Stimulated activated naive CD8-positive, alpha-beta T cell treated with anti-CD3 and anti-CD28 coated beads, Interleukin-15, Interleukin-2, amounts not matched to agents 100 ng/mL and 50 ng/mL, for 24 hours (primary cell): ENCODE data around the gene UBE2D3.

Experiments
- H3K27ac Mint-ChIP-seq: one replicate; pipeline ENCODE4 v1.8.0; 2021; ENCODE audit warnings: mild to moderate bottlenecking, mixed read lengths
- H3K27me3 Mint-ChIP-seq: one replicate; pipeline ENCODE4 v1.8.0; 2021; ENCODE audit warnings: mixed read lengths
- H3K36me3 Mint-ChIP-seq: one replicate; pipeline ENCODE4 v1.8.0; 2021; ENCODE audit warnings: low read depth, mixed read lengths
- H3K4me1 Mint-ChIP-seq: one replicate; pipeline ENCODE4 v1.8.0; 2021; ENCODE audit warnings: low read depth, mixed read lengths
- H3K4me3 Mint-ChIP-seq: one replicate; pipeline ENCODE4 v1.8.0; 2021; ENCODE audit warnings: mild to moderate bottlenecking, mixed read lengths
- H3K9me3 Mint-ChIP-seq: one replicate; pipeline ENCODE4 v1.8.0; 2021; ENCODE audit warnings: mixed read lengths

UBE2D3 gene

DNA sequence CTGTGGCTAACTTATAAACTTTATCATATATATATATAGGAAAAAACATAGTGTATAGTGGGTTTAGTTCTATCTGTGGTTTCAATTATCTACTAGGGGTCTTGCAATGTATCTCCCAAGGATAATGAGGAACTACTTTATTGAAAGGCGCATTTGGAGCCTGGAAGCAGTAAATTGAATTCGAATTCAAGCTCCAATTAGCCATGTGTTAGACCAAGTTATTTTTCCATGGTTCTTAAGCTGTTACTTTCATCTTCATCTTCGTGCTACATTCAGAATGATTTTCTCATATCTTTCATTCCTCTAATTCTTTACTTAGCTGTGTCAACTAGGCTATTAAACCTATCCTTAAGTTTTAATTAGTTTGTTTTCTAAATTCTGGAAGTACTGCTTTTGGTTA lies 39.4 kb downstream of the UBE2D3 start:
- H3K27ac Mint-ChIP-seq, result no peak overlapping the region
- peaks cover 18% of the 10 kb centered on the region for H3K36me3 Mint-ChIP-seq
- peaks cover 31% of the 10 kb centered on the region for H3K4me1 Mint-ChIP-seq
- H3K9me3 Mint-ChIP-seq, result peaks cover 8% of the 10 kb centered on the region
- H3K4me3 Mint-ChIP-seq, result no peak overlapping the region
- H3K27me3 Mint-ChIP-seq, result no peaks in the 10 kb centered on the region

DNA sequence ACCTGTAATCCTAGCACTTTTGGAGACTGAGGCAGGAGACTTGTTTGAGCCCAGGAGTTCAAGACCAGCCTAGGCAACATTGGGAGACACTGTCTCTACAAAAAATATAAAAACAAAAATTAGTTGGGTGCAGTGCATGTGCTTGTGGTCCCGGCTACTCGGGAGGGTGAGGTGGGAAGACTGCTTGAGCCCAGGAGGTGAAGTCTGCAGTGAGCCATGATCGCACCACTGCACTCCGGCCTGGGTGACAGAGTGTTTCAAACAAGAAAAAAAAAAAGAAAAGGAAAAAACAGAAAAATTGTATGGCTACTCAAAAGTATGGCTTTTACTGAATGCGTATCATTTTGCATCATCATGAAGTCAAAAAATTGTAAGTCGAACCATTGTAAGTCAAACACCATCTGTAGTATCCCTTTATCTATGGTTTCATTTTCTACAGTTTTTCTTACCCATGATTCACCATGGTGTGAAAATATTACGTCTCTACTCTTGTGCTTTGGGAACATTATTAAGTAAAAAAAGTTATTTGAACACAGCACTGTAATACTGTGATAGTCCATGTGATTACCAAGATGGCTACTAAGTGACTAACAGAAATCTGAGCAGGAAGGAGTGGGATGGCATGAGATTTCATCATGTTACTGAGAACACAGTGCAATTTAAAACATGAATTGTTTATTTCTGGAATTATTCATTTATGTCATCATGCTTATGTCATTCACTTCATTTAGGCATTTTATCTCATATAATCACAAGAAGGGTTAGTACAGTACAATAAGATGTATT lies 40.1 kb downstream of the UBE2D3 start:
- Mint-ChIP-seq H3K27ac (peak overlapping the region; percentile 11), H3K36me3 (peaks cover 12% of the 10 kb centered on the region), H3K4me3 (no peak overlapping the region), H3K27me3 (no peaks in the 10 kb centered on the region), H3K9me3 (peaks cover 2% of the 10 kb centered on the region), H3K4me1 (peaks cover 28% of the 10 kb centered on the region)

DNA sequence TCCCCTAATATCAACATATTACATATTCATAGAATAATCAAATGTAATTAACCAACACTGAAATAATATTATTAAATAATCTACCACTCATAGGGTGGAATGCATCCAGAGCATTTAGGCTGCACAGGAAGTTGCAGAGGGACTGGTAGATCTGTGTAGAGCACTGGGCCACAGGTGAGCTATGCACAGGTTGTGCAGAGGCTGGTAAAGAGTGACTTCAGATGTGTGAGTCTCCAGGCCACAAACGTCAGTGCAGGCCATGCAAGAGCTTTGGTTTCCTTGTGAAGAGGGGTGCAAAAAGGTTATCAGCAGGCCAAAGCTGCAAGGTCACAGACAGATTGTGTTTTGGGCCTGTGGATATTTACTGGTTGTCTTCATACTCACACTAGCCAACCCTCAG lies 41.1 kb downstream of the UBE2D3 start:
- Mint-ChIP-seq H3K4me3 (no peak overlapping the region), H3K9me3 (no peaks in the 10 kb centered on the region), H3K27me3 (no peaks in the 10 kb centered on the region), H3K27ac (no peak overlapping the region), H3K4me1 (peaks cover 24% of the 10 kb centered on the region), H3K36me3 (peaks cover 2% of the 10 kb centered on the region)

DNA sequence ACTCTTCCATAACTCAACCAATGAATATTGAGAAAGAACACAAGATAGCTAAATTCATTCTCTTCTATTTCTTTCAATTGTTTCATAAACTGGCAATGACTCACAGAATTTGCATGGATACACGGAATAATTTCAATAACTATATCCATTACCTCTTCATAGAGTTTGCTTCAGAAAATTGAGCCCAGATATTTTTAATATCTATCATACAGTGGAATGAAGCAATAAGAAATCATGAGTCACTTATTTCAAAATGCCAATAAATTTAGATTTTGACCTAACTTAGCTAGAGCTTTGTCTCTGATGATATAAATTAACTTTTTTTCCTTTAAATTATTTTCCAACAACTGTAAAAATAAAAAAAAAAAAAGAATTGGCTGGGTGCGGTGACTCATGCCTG lies 44.3 kb downstream of the UBE2D3 start:
- H3K4me3 Mint-ChIP-seq, result no peak overlapping the region
- H3K9me3 Mint-ChIP-seq, result no peaks in the 10 kb centered on the region
- H3K27me3 Mint-ChIP-seq, result no peaks in the 10 kb centered on the region
- H3K4me1 Mint-ChIP-seq, result peaks cover 5% of the 10 kb centered on the region
- no peak overlapping the region for H3K27ac Mint-ChIP-seq
- no peaks in the 10 kb centered on the region for H3K36me3 Mint-ChIP-seq

DNA sequence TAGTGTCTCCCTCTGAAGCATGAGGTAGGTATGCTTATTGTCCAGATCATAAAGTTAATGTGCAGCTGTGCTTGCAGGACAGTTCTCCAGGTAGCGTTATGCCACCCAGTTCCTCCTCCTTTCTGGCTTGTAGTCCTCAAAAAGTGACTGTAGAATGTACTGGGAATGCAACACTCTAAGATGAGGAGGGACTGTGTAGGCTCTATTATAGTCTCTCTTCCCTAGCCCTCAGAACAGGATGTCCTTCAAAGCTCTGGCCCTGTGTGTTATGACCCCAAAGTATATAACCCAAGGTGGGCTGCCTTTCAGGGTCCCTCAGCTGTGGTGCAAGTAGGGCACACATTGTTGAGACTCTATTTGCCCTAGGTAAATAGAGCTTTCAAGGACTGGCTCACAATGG lies 45.8 kb downstream of the UBE2D3 start:
- Mint-ChIP-seq H3K4me3 (no peak overlapping the region), H3K9me3 (no peaks in the 10 kb centered on the region), H3K4me1 (no peaks in the 10 kb centered on the region), H3K27ac (no peak overlapping the region), H3K27me3 (no peaks in the 10 kb centered on the region), H3K36me3 (no peaks in the 10 kb centered on the region)

DNA sequence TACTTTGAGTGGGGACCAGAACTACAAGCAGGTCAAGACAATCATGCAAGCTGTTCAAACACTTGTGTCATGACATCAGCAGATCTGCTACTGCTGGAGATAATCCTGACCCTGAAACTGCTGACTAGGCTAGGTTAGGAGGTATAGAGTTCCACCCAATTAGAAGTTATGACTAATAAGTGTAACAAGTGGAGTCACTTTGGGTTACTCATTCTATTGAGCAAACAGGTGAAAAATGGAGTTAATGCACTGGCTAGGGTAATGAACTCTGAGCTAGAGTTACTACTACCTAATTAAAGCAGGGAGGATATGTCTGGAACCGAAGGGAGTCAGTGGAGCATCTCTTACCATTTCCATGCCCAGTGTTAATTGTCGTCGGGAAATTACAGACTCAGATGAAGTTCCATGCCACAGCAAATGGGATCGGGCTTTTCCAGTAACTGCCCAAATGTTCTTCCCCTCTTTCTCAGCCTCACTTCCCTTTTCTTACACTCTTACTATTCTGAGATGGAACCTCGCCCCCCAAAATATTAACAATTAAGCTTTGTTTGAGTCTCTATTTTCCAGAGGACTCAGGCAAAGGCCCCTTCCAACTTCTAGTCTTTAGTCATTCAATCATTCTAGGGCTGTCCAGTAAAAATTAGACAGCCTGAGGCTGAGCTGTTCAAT lies 46.7 kb downstream of the UBE2D3 start:
- no peaks in the 10 kb centered on the region for H3K27me3 Mint-ChIP-seq
- H3K4me1 Mint-ChIP-seq, result no peaks in the 10 kb centered on the region
- H3K4me3 Mint-ChIP-seq, result no peak overlapping the region
- no peak overlapping the region for H3K27ac Mint-ChIP-seq
- H3K9me3 Mint-ChIP-seq, result no peaks in the 10 kb centered on the region
- H3K36me3 Mint-ChIP-seq, result no peaks in the 10 kb centered on the region

DNA sequence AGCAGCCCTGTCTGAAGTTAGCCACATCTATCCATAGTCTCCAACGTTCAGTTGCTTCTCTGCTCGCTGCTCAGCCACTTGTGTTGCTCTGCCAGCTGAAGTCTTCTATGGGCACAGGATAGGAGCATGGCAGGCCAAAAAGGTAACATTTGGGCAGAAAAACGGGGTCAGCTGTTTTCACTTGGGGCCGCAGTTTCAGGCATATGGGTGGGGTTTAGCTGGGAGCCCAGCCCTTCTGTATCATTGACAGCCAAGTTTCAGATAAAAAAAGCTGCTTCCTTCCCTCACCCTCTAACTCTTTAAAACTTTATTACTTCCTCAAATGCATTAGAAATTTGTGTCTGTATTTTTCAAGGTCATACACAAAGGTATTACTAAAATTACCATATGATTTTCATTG lies 48.1 kb downstream of the UBE2D3 start:
- Mint-ChIP-seq H3K4me1 (no peaks in the 10 kb centered on the region), H3K27me3 (no peaks in the 10 kb centered on the region), H3K9me3 (no peaks in the 10 kb centered on the region), H3K4me3 (no peak overlapping the region), H3K36me3 (no peaks in the 10 kb centered on the region), H3K27ac (no peak overlapping the region)

DNA sequence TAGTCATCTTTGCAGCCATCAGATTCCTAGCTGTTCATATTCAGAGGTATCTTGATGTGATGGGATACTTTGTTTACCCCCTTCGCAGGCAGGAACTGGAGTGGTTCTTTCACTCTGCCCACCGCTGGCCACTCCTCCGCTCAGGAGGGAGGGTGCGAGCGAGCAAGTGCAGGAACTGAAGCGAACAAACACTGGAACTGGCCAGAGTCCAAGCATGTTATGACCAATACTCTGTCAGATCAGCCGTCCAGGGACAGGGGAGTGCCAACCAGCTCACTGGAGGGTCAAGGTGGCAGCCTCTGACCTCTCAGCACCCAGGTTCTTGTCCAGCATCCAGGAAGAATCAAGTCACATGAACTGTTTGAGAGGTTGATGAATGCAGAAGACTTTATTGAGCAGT lies 48.6 kb downstream of the UBE2D3 start:
- H3K4me1 Mint-ChIP-seq, result no peaks in the 10 kb centered on the region
- no peak overlapping the region for H3K4me3 Mint-ChIP-seq
- no peaks in the 10 kb centered on the region for H3K9me3 Mint-ChIP-seq
- H3K36me3 Mint-ChIP-seq, result no peaks in the 10 kb centered on the region
- H3K27me3 Mint-ChIP-seq, result no peaks in the 10 kb centered on the region
- no peak overlapping the region for H3K27ac Mint-ChIP-seq

DNA sequence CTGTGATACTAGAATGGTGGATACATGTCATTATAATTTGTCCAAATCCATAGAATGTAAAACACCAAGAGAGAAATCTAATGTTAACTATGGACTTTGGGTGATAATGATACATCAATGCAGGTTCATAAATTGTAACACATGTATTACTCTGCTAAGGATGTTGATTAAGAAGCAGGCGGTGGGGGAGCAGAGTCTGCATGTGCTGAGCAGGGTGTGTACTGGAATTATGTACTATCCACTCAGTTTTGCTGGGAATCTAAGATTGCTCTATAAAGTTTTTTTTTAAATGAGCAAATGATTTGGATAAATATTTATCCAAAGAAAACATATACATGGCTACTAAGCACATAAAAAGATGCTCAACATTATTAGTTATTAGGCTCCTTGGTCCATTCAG lies 51.5 kb downstream of the UBE2D3 start:
- H3K36me3 Mint-ChIP-seq, result no peaks in the 10 kb centered on the region
- H3K4me3 Mint-ChIP-seq, result no peak overlapping the region
- H3K27me3 Mint-ChIP-seq, result no peaks in the 10 kb centered on the region
- no peak overlapping the region for H3K27ac Mint-ChIP-seq
- H3K4me1 Mint-ChIP-seq, result no peaks in the 10 kb centered on the region
- no peaks in the 10 kb centered on the region for H3K9me3 Mint-ChIP-seq

DNA sequence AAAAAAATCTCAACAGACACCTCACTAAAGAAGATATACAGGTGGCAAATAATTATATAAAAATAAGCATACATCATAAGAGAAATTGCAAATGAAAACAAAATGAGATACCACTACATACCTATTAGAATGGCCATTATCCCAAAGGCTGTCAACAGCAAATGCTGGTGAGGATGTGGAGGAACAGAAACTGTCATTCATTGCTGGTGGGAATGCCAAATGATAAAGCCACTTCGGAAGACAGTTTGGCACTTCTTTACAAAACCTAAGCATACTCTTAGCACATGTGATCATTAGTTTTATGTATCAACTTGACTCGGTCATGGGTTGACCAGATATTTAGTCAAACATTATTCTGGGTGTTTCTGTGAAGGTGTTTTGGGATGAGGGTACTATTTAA lies 53.1 kb downstream of the UBE2D3 start:
- no peak overlapping the region for H3K4me3 Mint-ChIP-seq
- no peaks in the 10 kb centered on the region for H3K4me1 Mint-ChIP-seq
- no peaks in the 10 kb centered on the region for H3K36me3 Mint-ChIP-seq
- H3K27ac Mint-ChIP-seq, result no peak overlapping the region
- H3K27me3 Mint-ChIP-seq, result no peaks in the 10 kb centered on the region
- H3K9me3 Mint-ChIP-seq, result no peaks in the 10 kb centered on the region

DNA sequence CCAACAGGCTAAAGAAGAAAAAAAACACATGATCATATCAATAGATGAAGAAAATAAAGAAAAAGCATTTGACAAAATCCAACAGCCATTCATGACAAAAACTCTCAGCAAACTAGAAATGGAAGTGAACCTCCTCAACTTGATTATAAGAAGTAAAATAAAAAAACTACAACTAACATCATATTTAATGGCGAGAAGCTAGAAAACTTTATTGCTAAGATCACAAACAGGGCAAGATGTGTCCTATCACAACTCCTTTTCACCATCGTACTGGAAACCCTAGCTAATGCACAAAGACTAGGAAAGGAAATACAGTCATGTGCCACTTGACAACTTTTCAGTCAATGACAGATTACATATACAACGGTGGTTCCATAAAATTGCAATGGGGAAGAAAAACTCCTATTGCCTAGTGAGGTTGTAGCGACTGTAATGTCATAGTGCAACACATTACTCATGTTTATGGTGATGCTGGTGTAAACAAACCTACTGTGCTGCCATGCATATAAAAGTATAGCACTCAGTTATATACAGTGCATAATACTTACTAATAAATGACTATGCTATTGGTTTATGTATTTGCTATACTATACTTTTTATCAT lies 54.5 kb downstream of the UBE2D3 start:
- H3K9me3 Mint-ChIP-seq, result no peaks in the 10 kb centered on the region
- H3K36me3 Mint-ChIP-seq, result no peaks in the 10 kb centered on the region

DNA sequence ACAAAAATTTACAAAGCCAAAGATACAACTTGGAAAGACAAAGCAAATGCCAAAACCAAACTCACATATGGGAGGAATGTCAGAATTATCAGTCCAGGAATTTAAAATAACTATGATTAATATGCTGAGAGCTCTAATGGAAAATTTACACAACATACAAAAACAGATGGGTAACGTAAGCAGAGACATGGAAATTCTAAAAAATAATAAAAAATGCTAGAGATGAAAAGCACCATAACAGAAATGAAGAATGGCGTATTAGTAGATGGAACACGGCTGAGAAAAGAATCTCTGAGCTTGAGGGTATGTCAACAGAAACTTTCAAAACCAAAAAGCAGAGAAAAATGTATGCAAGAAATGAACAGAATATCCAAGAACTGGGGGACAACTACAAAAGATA lies 62.5 kb downstream of the UBE2D3 start:
- H3K4me1 Mint-ChIP-seq, result peaks cover 13% of the 10 kb centered on the region
- no peak overlapping the region for H3K4me3 Mint-ChIP-seq
- no peaks in the 10 kb centered on the region for H3K36me3 Mint-ChIP-seq
- no peak overlapping the region for H3K27ac Mint-ChIP-seq
- no peaks in the 10 kb centered on the region for H3K9me3 Mint-ChIP-seq
- no peaks in the 10 kb centered on the region for H3K27me3 Mint-ChIP-seq

More for the DNA sequence above, 54.5 kb downstream of the UBE2D3 start:
- Mint-ChIP-seq H3K27me3 (no peaks in the 10 kb centered on the region), H3K4me1 (no peaks in the 10 kb centered on the region), H3K27ac (no peak overlapping the region), H3K4me3 (no peak overlapping the region)

DNA sequence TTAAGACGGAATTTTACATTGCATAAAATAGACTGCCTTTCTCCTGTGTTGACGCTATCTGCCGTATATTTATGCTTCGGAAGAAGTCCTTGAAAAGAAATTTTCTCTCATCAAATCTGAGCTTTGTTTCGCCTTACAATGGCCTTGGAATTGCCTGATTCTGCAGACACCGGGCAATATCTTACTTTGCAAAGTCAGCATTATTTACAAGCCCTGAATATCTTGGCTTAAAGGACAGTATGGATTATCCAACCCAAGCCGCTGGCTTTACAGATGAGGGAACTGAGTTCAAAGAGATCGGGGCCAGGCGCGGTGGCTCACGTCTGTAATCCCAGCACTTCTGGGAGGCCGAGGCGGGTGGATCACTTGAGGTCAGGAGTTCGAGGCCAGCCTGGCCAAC lies 65.4 kb downstream of the UBE2D3 start:
- Mint-ChIP-seq H3K4me1 (peaks cover 40% of the 10 kb centered on the region), H3K27me3 (no peaks in the 10 kb centered on the region), H3K27ac (no peak overlapping the region), H3K4me3 (peak overlapping the region; percentile 94), H3K36me3 (peaks cover 13% of the 10 kb centered on the region), H3K9me3 (no peaks in the 10 kb centered on the region)

DNA sequence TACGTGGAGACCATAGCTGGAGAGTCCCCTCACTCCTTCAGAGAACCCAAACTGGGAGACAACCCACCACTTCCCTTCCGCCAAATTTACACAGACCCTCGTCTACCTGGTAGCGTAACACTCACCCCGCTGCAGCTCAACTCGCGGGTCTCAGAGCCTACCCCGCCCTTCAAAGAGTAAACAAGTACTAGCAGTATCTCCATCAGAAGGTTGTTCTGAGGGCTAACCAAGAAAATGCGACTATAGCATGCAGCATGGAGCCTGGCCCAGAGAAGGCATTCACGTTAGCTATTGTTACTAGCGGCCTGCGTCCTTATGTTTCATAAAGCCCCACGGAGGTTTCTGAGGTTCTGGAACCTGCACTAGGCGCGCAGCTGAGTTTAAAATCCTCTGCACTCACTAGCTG lies 66.1 kb downstream of the UBE2D3 start:
- no peaks in the 10 kb centered on the region for H3K27me3 Mint-ChIP-seq
- H3K4me3 Mint-ChIP-seq, result peak overlapping the region; percentile 94
- peaks cover 13% of the 10 kb centered on the region for H3K36me3 Mint-ChIP-seq
- H3K27ac Mint-ChIP-seq, result peak overlapping the region; percentile 69
- H3K4me1 Mint-ChIP-seq, result peaks cover 40% of the 10 kb centered on the region
- H3K9me3 Mint-ChIP-seq, result no peaks in the 10 kb centered on the region

DNA sequence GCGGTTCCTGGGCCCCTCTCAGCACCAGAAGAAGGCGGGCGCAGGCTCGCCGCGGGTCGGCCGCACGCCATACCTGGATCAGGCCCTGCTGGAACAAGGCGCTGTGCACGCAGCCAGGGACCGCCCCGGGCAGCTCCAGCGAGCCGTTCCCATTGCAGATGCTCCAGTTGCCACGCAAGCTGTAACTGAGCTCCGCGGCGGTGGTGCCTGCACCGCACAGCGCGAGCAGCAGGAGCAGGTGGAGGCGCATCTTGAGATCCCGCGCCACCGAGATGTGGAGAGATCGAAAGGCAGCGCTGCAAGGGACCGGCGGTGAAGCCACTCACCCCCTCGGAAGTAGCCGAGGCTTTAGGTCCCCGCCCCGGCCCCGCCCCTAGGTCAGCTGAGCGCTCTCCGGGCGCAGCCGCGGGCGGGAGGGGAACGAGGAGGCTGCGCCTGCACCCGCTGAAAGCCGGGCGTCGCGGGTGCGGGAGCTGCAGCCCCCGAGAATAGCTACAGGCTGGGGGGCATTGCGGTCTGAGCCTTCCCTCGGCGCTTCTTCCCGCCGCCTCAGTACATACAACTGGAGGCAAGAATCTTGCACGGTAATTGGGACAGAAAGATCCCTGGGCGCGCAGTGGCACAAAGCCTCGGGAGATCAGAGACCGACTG lies 66.6 kb downstream of the UBE2D3 start, which contains the start of gene MANBA:
Gene MANBA, minus strand, starts transcription at position 324 of the 651 bp plus-strand sequence. Its CDS starts 74 bp downstream, at position 250.
- peak within 1 kb of the TSS; percentile 94 for H3K4me3 Mint-ChIP-seq
- no peaks in the 10 kb centered on the region for H3K27me3 Mint-ChIP-seq
- H3K9me3 Mint-ChIP-seq, result no peaks in the 10 kb centered on the region
- peaks cover 13% of the 10 kb centered on the region for H3K36me3 Mint-ChIP-seq
- peaks cover 40% of the 10 kb centered on the region for H3K4me1 Mint-ChIP-seq
- H3K27ac Mint-ChIP-seq, result peak within 1 kb of the TSS; percentile 90
